Ascending aorta (tissue), 2 donors: ENCODE results near the gene PFKL. TPM values are rescaled to one million over a fixed set of nuclear protein-coding genes. Genes with fewer than 3 reads are reported as not detected.
"Not testable (repeated sequence)": the region's sequence is repeated elsewhere in the genome, so short reads cannot be mapped to it uniquely, and the experiment has no call there.

Experiments
- DNase-seq, 2 donors: peaks; one replicate each; pipeline ENCODE4 v3.0.0-alpha.2; 2019; ENCODE audit warnings: low spot score in 2 of 2
- H3K27ac ChIP-seq, 2 donors: fragments of 200-600 bp; sonication (generic); one replicate each; pipeline ENCODE4 v1.5.1; 2016 to 2017; ENCODE audit warnings: mild to moderate bottlenecking in 1 of 2
- H3K27me3 ChIP-seq: fragments of 200-600 bp; sonication (generic); one replicate; pipeline ENCODE4 v1.5.1; 2017
- H3K36me3 ChIP-seq, 2 donors: fragments of 200-600 bp; sonication (generic); one replicate each; pipeline ENCODE4 v1.5.1; 2016
- H3K4me1 ChIP-seq, 2 donors: fragments of 200-600 bp; sonication (generic); one replicate each; pipeline ENCODE4 v1.5.1; 2016 to 2017; ENCODE audit warnings: mild to moderate bottlenecking in 1 of 2
- H3K4me3 ChIP-seq, 2 donors: fragments of 200-600 bp; sonication (generic); one replicate each; pipeline ENCODE4 v1.5.1; 2016 to 2017; ENCODE audit warnings: mild to moderate bottlenecking in 1 of 2
- H3K9me3 ChIP-seq, 2 donors: fragments of 200-600 bp; sonication (generic); one replicate each; pipeline ENCODE4 v1.5.1; 2016
- CTCF ChIP-seq, 3 experiments: fragments of 200-600 bp in 2 of 3; fragments of 450-650 bp in 1 of 3; sonication (generic) in 2 of 3; IDR thresholded peaks; one replicate each; pipeline ENCODE4 v1.5.1; 2016 to 2019; ENCODE audit warnings: antibody characterized with exemption in 3 of 3, mild to moderate bottlenecking in 1 of 3, moderate library complexity in 1 of 3
- intact Hi-C: fragments of 100-400 bp; cut with DNase I; formaldehyde crosslinking; loops from one replicate; pipeline ENCODE4 v1.15.1; 2023
- total RNA-seq: library from RNA; depleted of rRNA; stranded (reverse); fragments of >200 nt; gene quantifications from one replicate; pipeline ENCODE4 v1.1.0, GENCODE V29; 2016

The PFKL gene
- total RNA-seq, 1 donor from 2014 or later = 153 TPM

GRCh38 chr21:44337941-44338895 lies 38.4 kb downstream of the PFKL start:
- no peaks in the 10 kb centered on the region for H3K27me3 ChIP-seq
- H3K36me3 ChIP-seq = peaks cover 0 to 17% of the 10 kb centered on the region in 2 donors
- peak overlapping the region; percentile 54 to 74 for H3K4me3 ChIP-seq
- intact Hi-C loops = loop anchor here (2.0 to 5.0 kb wide), 6 partner anchors 37 to 1363 kb away; partner anchors contain the start of genes LRRC3, PCBP3, PFKL and PKNOX1
- H3K4me1 ChIP-seq = peaks cover 4 to 12% of the 10 kb centered on the region in 2 donors
- DNase-seq = peak in 1 of 2 donors; percentile 84
- H3K9me3 ChIP-seq = no peaks in the 10 kb centered on the region
- peak overlapping the region; percentile 75 to 99 for H3K27ac ChIP-seq
- TF ChIP-seq CTCF (IDR thresholded peaks at IDR 0.05) = peak in 2 of 3 experiments; percentile 32 to 34

GRCh38 chr21:44338971-44339910 lies 39.4 kb downstream of the PFKL start, which contains the start of gene CFAP410:
TSS of gene CFAP410 (minus strand) at chr21:44339390. CDS start at chr21:44339194, 196 bp downstream.
- Histone ChIP-seq H3K4me3 (peak within 1 kb of the TSS; percentile 69 to 92), H3K27ac (peak within 1 kb of the TSS; percentile 92 to 99), H3K4me1 (peaks cover 4 to 12% of the 10 kb centered on the region in 2 donors), H3K36me3 (peaks cover 0 to 17% of the 10 kb centered on the region in 2 donors), H3K9me3 (no peaks in the 10 kb centered on the region), H3K27me3 (no peaks in the 10 kb centered on the region)
- intact Hi-C loops = loop anchor here (2.0 to 5.0 kb wide), 6 partner anchors 38 to 1364 kb away; partner anchors contain the start of genes LRRC3, PCBP3, PFKL and PKNOX1
- no peak for TF ChIP-seq CTCF (IDR thresholded peaks at IDR 0.05)
- DNase-seq = peak; percentile 74 to 97

- DNase-seq, H3K27me3 ChIP-seq, H3K36me3 ChIP-seq, H3K4me3 ChIP-seq, H3K9me3 ChIP-seq, intact Hi-C loops, H3K27ac ChIP-seq: not testable (repeated sequence)
- peaks cover 4 to 12% of the 10 kb centered on the region in 2 donors for H3K4me1 ChIP-seq
Measured at GRCh38 chr21:44341726-44342458, 42.0 kb downstream of the PFKL start.

- H3K36me3 ChIP-seq, H3K4me3 ChIP-seq, H3K27ac ChIP-seq, H3K9me3 ChIP-seq, intact Hi-C loops, H3K27me3 ChIP-seq, DNase-seq: not testable (repeated sequence)
- peaks cover 2 to 12% of the 10 kb centered on the region in 2 donors for H3K4me1 ChIP-seq
Measured at GRCh38 chr21:44342981-44343380, 43.1 kb downstream of the PFKL start.

GRCh38 chr21:44344541-44345183 lies 44.8 kb downstream of the PFKL start:
- intact Hi-C loops = no loop called here
- peaks cover 6% of the 10 kb centered on the region for H3K27me3 ChIP-seq
- no peak for DNase-seq
- peaks cover 0 to 7% of the 10 kb centered on the region in 2 donors for H3K4me1 ChIP-seq
- no peaks in the 10 kb centered on the region for H3K36me3 ChIP-seq
- H3K27ac ChIP-seq = no peak overlapping the region
- no peaks in the 10 kb centered on the region for H3K9me3 ChIP-seq
- TF ChIP-seq CTCF (IDR thresholded peaks at IDR 0.05) = no peak
- no peak overlapping the region for H3K4me3 ChIP-seq
